Stomach (tissue), 9 donors: Measurements from ENCODE around the gene TMEM250. TPM values are rescaled to one million over a fixed set of nuclear protein-coding genes. Genes with fewer than 3 reads are reported as not detected.
A peak's percentile ranks its signal among the peaks of the same experiment; 100 is the strongest.

ENCODE experiments used
- DNase-seq, 2 donors: peaks; one replicate each; pipeline versions ENCODE4 v3.0.0 to v3.0.0-alpha.2; 2013 to 2019
- H3K27ac ChIP-seq, 5 donors: fragments of 200-600 bp in 4 of 5; sonication (generic) in 4 of 5; one replicate each; pipeline ENCODE4 v1.5.1; 2013 to 2019; ENCODE audit warnings: mild to moderate bottlenecking in 1 of 5, moderate library complexity in 1 of 5
- H3K27me3 ChIP-seq, 3 donors: fragments of 200-600 bp; sonication (generic); one replicate each; pipeline ENCODE4 v1.5.1; 2017 to 2019; ENCODE audit warnings: mixed run types in 1 of 3
- H3K36me3 ChIP-seq, 4 donors: fragments of 200-600 bp; sonication (generic); 1 replicate in 3 of 4; 2 replicates in 1 of 4; pipeline ENCODE4 v1.5.1; 2016 to 2019
- H3K4me1 ChIP-seq, 4 donors: fragments of 200-600 bp; sonication (generic); one replicate each; pipeline ENCODE4 v1.5.1; 2016 to 2019
- H3K4me3 ChIP-seq, 4 donors: fragments of 200-600 bp; sonication (generic) in 3 of 4; one replicate each; pipeline ENCODE4 v1.5.1; 2016 to 2019; ENCODE audit warnings: mild to moderate bottlenecking in 1 of 4
- H3K9me3 ChIP-seq, 4 donors: fragments of 200-600 bp; sonication (generic); one replicate each; pipeline ENCODE4 v1.5.1; 2016 to 2019
- EP300 ChIP-seq: sonication (generic); formaldehyde crosslinking; IDR thresholded peaks from one replicate; pipeline ENCODE4 v1.6.1; 2017; ENCODE audit warnings: antibody characterized with exemption
- POLR2A ChIP-seq, 4 donors: fragments of 450-650 bp; IDR thresholded peaks; one replicate each; pipeline ENCODE4 v1.6.1; 2016; ENCODE audit warnings: antibody characterized with exemption in 4 of 4, control low read depth in 2 of 4, mild to moderate bottlenecking in 1 of 4, moderate library complexity in 1 of 4
- POLR2AphosphoS5 ChIP-seq, 3 donors: sonication (generic); formaldehyde crosslinking; IDR thresholded peaks; one replicate each; pipeline ENCODE4 v1.6.1; 2016; ENCODE audit warnings: antibody characterized with exemption in 3 of 3
- WGBS, 5 donors: extraction: QIAGEN DNeasy Blood & Tissue Kit in 3 of 5; methylation state at CpG; one replicate each; pipeline versions ENCODE4 v1.1.5 to v1.1.7; 2013 to 2018; 5-methylcytosine and 5-hydroxymethylcytosine counted together
- intact Hi-C: fragments of 100-400 bp; cut with DNase I; formaldehyde crosslinking; loops from one replicate; pipeline ENCODE4 v1.15.1; 2023; ENCODE audit warnings: low total_unique reads
- polyA plus RNA-seq, 3 donors: library from polyadenylated mRNA; stranded (reverse); fragments of 200-250 nt; gene quantifications; one replicate each; pipeline ENCODE4 v1.2.3, GENCODE V29; 2013
- total RNA-seq, 5 donors: library from RNA; depleted of rRNA; stranded (reverse); fragments of >200 nt; gene quantifications; one replicate each; pipeline versions ENCODE4 v1.1.0 to v1.2.3, GENCODE V29; 2014 to 2016
- TF ChIP-seq, protein P1 (sequence below), 7 experiments: fragments of 450-650 bp in 4 of 7; fragments of 200-600 bp in 3 of 7; sonication (generic) in 3 of 7; IDR thresholded peaks; one replicate each; pipeline ENCODE4 v1.5.1; 2016 to 2019; ENCODE audit warnings: antibody characterized with exemption in 7 of 7, control low read depth in 2 of 7, mild to moderate bottlenecking in 1 of 7
- donor health status: healthy with polysubstance abuse.
- donor health status: Bipolar disorder and iron deficiency.
- donor health status: healthy.

TMEM250 gene
- total and polyA plus RNA-seq, 8 donors = 15.6 to 105 (median 22.6) TPM

DNA sequence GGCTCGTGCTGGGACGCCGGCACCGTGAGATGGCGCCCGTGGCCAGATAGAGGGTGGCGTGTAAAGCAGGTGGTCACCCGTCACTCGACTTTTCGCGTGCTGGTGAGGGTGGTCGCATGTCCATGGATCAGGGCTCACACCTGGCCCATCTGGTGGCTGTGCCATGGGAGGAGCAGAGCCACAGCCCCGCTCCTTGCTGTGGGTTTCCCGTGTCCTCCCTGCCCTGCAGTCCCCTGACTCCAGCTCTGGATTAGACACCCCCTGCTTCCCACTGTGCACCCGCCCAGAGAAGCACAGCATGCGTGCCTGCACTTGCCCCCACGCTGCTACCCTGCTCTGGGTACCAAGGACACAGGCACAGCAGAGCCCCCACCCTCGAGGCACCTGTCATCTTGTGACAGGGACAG, 1.8 kb upstream of the TMEM250 start:
- intact Hi-C loops = loop anchor here (5.0 to 10.0 kb wide), 2 partner anchors 56 to 258 kb away; no protein-coding TSS in a partner anchor
- H3K27ac ChIP-seq = peak overlapping the region in 2 of 5 donors; percentile 98 to 99
- 78 to 85% (median 82%) methylated on average over 18 of the region's 18 CpGs for WGBS, 5 donors
- H3K36me3 ChIP-seq = peaks cover 13 to 17% (median 13%) of the 10 kb centered on the region in 4 donors
- TF ChIP-seq, protein P1, sequence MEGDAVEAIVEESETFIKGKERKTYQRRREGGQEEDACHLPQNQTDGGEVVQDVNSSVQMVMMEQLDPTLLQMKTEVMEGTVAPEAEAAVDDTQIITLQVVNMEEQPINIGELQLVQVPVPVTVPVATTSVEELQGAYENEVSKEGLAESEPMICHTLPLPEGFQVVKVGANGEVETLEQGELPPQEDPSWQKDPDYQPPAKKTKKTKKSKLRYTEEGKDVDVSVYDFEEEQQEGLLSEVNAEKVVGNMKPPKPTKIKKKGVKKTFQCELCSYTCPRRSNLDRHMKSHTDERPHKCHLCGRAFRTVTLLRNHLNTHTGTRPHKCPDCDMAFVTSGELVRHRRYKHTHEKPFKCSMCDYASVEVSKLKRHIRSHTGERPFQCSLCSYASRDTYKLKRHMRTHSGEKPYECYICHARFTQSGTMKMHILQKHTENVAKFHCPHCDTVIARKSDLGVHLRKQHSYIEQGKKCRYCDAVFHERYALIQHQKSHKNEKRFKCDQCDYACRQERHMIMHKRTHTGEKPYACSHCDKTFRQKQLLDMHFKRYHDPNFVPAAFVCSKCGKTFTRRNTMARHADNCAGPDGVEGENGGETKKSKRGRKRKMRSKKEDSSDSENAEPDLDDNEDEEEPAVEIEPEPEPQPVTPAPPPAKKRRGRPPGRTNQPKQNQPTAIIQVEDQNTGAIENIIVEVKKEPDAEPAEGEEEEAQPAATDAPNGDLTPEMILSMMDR (IDR thresholded peaks at IDR 0.05) = no peak
- TF ChIP-seq EP300 (no peak), POLR2A (IDR thresholded peaks at IDR 0.05) (no peak), POLR2AphosphoS5 (IDR thresholded peaks at IDR 0.05) (no peak)
- DNase-seq = no peak
- peaks cover 0 to 20% (median 4%) of the 10 kb centered on the region in 3 donors for H3K27me3 ChIP-seq
- peaks cover 29 to 50% (median 46%) of the 10 kb centered on the region in 4 donors for H3K4me1 ChIP-seq
- H3K9me3 ChIP-seq = no peaks in the 10 kb centered on the region
- no peak overlapping the region for H3K4me3 ChIP-seq

DNA sequence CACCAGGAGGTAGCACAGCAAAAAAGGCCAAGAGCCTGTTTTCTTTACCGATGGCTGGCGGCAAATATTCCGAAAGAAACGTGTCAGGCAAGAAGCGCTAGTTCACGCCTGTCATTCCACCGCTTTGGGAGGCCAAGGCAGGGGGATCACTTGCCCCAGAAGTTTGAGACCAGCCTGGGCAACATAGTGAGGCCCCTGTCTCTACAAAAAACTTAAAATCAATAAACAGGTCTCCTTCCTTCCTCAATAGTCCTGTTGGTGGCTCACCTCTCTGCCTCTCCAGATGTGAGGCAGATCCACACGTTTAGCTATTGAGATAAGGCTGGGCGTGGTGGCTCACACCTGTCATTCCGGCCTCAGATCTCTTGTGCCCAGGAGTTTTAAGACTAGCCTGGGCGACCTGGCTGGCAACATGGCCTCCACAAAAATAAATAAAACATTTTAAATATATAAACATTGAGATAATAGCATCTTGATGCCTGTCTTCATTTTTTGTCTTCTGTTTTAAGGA, 1.3 kb upstream of the TMEM250 start:
- 36 to 45% (median 41%) methylated on average over 11 of the region's 11 CpGs for WGBS, 5 donors
- Histone ChIP-seq H3K4me3 (peak overlapping the region; percentile 77 to 90 (median 82)), H3K27me3 (peaks cover 0 to 19% (median 4%) of the 10 kb centered on the region in 3 donors), H3K4me1 (peaks cover 29 to 50% (median 46%) of the 10 kb centered on the region in 4 donors), H3K27ac (peak overlapping the region; percentile 93 to 99 (median 96)), H3K36me3 (peaks cover 17 to 22% (median 18%) of the 10 kb centered on the region in 4 donors), H3K9me3 (no peaks in the 10 kb centered on the region)
- intact Hi-C loops = loop anchor here (5.0 to 10.0 kb wide), 2 partner anchors 55 to 258 kb away; no protein-coding TSS in a partner anchor
- TF ChIP-seq POLR2AphosphoS5 (IDR thresholded peaks at IDR 0.05) (no peak), POLR2A (IDR thresholded peaks at IDR 0.05) (no peak), EP300 (no peak)
- TF ChIP-seq, protein P1 (IDR thresholded peaks at IDR 0.05) = no peak
- DNase-seq = no peak

DNA sequence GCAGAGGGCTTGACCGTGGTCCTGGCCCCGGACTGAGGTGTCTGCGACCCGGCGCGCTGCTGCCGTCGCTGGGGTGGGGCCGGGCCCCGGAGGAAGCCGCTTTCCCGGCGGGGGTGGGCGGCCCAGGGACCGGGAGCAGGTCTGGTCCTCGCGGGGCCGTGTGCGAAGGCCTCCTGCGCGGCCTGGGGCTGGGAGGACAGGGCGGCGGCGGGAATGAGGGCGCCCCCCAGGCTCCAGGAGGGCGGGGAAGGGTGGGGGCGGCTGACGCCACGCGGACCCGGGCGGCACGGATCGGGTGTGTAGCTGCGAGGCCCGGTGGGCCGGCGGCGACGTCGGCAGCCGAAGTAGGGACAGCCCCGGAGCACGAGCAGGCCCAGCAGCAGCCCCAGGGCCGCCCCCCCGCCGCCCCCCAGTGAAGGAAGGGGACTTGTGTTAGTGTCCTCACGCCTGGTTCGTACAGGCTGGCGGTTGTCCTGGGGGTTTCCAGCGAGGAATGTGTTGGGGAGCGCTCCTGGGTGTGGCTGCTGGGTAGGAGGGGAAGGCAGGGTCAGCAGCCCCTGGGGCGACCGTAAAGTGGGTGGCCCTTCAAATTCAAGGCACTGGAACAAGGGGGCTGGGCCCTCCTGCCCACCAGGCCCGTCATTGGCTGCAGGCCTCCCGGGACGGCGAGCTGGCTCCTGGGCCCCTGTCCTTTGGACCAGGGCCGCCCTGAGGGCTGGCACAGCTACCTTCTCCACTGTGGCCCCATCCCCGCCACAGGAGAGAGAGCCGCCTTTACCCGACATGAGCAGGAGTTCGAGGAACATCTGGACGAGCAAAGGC, 597 bp upstream of the TMEM250 start:
- intact Hi-C loops = no loop called here
- peaks cover 0 to 12% (median 0%) of the 10 kb centered on the region in 3 donors for H3K27me3 ChIP-seq
- peak in 1 of 2 donors; percentile 78 for DNase-seq

DNA sequence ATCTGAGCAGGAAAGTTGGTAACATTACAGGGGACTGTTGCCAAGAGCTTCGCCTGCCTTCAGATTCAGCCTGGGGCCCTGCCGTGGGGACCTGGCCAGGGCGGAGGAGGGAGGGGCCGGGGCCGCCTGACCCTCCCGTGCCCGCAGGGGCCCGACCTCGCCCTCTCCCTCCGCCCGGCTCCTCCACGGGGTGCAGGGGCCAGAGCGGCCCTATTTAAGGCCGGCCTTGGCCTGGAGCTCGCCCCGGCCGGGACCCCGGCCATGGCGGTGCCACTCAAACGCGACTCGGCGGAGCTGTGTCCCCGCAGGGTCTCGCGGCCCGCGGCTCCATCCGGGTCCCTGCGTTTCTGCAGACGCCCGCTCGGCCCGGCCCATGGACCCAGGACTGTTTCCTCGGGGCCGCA, 757 bp downstream of the TMEM250 start:
- H3K9me3 ChIP-seq = no peaks in the 10 kb centered on the region
- peaks cover 22 to 34% (median 26%) of the 10 kb centered on the region in 4 donors for H3K36me3 ChIP-seq
- peaks cover 26 to 46% (median 42%) of the 10 kb centered on the region in 4 donors for H3K4me1 ChIP-seq
- 0 to 1% (median 1%) methylated on average over 19 to 36 of the region's 36 CpGs for WGBS, 5 donors
- intact Hi-C loops = no loop called here
- no peaks in the 10 kb centered on the region for H3K27me3 ChIP-seq
- TF ChIP-seq POLR2AphosphoS5 (IDR thresholded peaks at IDR 0.05) (no peak), POLR2A (IDR thresholded peaks at IDR 0.05) (no peak), EP300 (no peak)
- TF ChIP-seq, protein P1 (IDR thresholded peaks at IDR 0.05) = no peak
- peak overlapping the region; percentile 77 to 90 (median 82) for H3K4me3 ChIP-seq
- H3K27ac ChIP-seq = peak overlapping the region; percentile 93 to 99 (median 96)
- peak; percentile 63 to 72 for DNase-seq

More for the DNA sequence above, 597 bp upstream of the TMEM250 start:
- Histone ChIP-seq H3K4me1 (peaks cover 29 to 50% (median 46%) of the 10 kb centered on the region in 4 donors), H3K9me3 (no peaks in the 10 kb centered on the region), H3K4me3 (peak overlapping the region; percentile 77 to 90 (median 82)), H3K27ac (peak overlapping the region; percentile 93 to 99 (median 96)), H3K36me3 (peaks cover 22 to 29% (median 25%) of the 10 kb centered on the region in 4 donors)
- TF ChIP-seq POLR2A (IDR thresholded peaks at IDR 0.05) (peak in 1 of 4 donors; percentile 68), EP300 (no peak)
- TF ChIP-seq, protein P1 (IDR thresholded peaks at IDR 0.05) = peak in 1 of 7 experiments; percentile 18
- WGBS, 5 donors = 1 to 2% (median 1%) methylated on average over 14 to 64 of the region's 64 CpGs
